Measurements from ENCODE around the gene CEP128.

DNA sequence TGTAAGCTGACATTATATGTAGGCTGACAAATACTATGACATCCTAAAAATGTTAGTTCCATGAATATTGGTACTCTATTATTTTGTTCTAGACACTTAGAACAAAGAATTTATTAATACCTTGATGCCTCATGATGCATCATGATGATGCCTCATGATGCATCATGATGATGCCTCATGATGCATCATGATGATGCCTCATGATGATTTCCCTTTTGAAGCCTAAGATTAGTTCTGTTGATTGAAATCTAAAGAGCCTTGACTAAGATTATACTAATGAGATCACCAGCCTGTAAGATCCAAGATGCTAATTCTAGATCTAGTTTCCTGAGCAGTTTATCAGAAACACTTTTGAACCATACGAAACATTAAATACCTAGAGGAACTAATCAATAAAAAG lies 4.6 kb upstream of the CEP128 start:
- TF ChIP-seq POLR2A (IDR thresholded peaks at IDR 0.05; ENCODE audit: low read length) (no peak), GATA1 (IDR thresholded peaks at IDR 0.05; ENCODE audit: low read depth, low read length) (no peak)

Data from erythroblast (primary cell).